Activated gamma-delta T cell (primary cell): Measurements from ENCODE around the gene GOLGA8H.
"Not testable (repeated sequence)": the region's sequence is repeated elsewhere in the genome, so short reads cannot be mapped to it uniquely, and the experiment has no call there.

Experiments used
- DNase-seq: peaks from one replicate; lab custom pipeline; 2025; lab: John Stamatoyannopoulos, UW
- total RNA-seq, 2 donors: gene quantifications; one replicate each; lab custom pipeline; 2026; lab: John Stamatoyannopoulos, UW

Gene GOLGA8H
- 1.5 to 3.4 reads per million in 2 donors for total RNA-seq

DNA sequence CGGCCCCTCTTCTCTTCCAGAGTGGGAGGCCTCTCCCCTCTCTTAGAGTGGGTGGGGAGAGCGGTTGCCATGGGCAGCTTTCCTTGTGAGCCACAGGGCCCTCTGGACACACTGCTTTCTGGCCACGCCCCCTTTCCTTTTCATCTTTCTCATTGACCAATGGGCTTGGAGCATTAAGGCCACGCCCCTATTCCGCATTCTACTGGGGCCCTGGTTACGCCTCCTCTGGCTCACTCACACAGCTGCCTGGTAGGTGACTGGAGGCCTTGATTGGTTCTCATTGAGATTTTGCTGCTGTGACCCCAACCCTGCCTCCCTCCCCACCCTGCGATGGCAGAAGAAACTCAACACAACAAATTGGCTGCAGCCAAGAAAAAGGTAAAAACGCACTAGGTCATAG, at the start of gene GOLGA8H:
GOLGA8H (plus strand) TSS at position 233 of the 400 bp plus-strand sequence; CDS start at position 331, 98 bp downstream.
- DNase-seq: not testable (repeated sequence)

DNA sequence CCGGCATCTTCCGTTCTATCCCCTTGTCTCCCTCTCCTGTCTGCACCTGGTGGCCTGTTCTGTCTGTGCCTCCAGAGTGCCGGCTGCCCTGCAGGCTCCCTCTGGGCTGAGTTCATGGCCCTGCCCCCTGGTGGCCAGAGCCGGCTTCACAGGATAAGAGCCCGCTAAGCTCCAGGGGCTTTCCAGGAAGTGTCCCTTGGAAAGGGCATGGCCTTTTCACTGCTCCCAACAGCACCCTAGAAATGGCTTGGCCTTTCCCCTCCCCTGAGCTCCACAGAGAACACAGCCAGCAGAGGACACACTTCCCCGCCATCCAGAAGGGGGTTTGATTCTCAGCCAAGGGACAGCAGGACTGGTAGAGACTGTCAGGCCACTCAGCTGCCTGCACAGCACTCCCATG, 36.9 kb upstream of the GOLGA8H start:
- DNase-seq: not testable (repeated sequence)

- DNase-seq: not testable (repeated sequence)
Observed at GRCh38 chr15:30573012-30573491, 30.8 kb upstream of the GOLGA8H start.

GRCh38 chr15:30579394-30579970, 24.3 kb upstream of the GOLGA8H start:
- DNase-seq: not testable (repeated sequence)

DNA sequence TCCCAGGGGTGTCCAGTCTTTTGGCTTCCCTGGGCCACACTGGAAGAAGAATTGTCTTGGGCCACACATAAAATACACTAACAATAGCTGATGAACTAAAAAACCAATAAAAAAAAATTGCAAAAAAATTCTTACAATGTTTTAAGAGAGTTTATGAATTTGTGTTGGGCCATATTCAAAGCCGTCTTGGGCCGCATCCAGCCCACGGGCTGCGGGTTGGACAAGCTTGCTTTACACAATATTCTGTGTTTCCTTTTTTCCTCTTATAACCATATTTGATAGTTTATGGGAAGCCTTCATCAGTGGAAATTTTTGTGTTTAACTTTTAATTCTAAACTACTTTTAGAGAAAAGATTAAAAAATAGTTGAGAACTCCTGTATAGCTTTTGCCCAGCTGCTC, 23.1 kb upstream of the GOLGA8H start:
- not testable (repeated sequence) for DNase-seq

DNA sequence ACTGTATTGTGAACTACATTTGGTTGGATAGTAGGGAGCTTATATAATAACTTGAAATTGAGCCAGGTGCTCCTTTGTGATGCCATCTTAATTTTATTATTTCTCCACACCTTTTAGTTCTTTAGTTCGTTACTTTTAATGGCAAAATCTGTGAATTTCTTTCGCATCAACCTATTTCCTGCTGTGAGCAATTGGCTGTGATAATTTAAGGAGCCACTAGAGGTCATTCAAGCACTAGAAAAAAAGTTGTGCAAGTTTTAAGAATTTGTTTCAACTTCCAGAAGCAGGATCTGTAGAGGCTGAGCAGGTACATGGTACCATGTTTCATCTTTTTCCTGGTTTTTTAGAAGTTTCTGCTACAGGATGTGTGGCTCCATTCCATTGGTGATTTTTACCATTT, 4.9 kb upstream of the GOLGA8H start:
- DNase-seq: not testable (repeated sequence)

DNA sequence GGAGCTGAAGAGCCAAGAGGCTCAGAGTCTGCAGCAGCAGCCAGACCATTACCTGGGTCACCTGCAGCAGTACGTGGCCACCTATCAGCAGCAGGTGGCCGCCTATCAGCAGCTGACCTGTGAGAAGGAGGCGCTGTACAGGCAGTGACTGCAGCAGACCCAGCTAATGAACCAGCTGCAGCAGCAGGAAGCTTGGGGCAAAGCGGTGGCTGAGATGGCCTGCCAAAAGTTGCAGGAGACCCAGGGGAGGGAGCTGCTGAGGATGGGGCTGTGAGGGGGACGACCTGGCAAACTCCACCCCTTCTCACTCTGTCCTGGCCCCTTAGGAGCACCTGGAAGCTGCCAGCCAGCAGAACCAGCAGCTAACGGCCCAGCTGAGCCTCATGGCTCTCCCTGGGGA, 8.4 kb downstream of the GOLGA8H start:
- DNase-seq: not testable (repeated sequence)

DNA sequence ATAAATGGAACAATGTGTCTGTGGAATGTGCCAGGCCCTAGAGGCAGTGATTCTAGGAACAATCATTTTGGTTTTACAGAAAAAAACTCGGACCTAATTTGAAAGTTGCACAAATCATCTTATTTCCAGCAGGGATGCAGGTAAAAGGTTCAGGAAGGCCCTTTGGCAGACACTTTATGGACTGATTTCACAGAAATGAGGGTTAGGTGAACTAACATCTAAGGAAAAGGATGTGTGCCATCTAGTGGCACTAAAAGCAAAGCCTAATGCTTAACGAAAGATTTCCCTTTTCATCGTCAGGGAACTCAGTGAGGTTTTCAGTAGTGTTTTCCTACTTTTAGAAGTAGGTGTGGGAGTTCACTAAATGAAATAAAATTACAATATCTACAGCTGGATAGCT, 17.5 kb downstream of the GOLGA8H start:
- not testable (repeated sequence) for DNase-seq

- not testable (repeated sequence) for DNase-seq
Observed at GRCh38 chr15:30625436-30626193, 21.8 kb downstream of the GOLGA8H start, which contains the start of gene ARHGAP11B. Gene ARHGAP11B (plus strand): TSS chr15:30626128.

DNA sequence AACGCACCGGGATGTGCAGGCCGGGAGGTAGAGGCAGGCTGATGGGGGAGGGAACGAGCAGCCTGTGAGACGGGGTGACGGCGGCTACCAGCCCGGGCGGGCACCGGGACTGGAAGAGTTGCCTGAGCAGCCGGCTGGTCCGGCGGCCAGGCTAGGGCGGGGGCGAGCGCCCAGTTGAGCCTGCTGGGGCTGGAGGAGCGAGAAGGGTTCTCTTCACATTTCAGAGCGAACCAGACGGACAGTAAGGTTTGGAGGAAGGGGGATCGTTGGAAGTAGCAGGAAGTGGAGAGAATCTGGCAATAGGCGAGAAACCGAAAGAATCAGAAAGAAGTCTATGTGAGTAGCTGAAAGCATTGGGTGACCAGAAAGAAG, 22.4 kb downstream of the GOLGA8H start:
- not testable (repeated sequence) for DNase-seq

- not testable (repeated sequence) for DNase-seq
Observed at GRCh38 chr15:30626632-30627031, 22.8 kb downstream of the GOLGA8H start.

- DNase-seq: no peak
Observed at GRCh38 chr15:30650012-30650929, 46.4 kb downstream of the GOLGA8H start.

GRCh38 chr15:30661154-30661553, 57.3 kb downstream of the GOLGA8H start:
- DNase-seq: not testable (repeated sequence)
